Tibial nerve (tissue), 4 donors: ENCODE measurements around the gene DMD.

Experiments
- CTCF ChIP-seq, 5 experiments: fragments of 200-600 bp in 3 of 5; fragments of 450-650 bp in 2 of 5; sonication (generic) in 3 of 5; IDR thresholded peaks; one replicate each; pipeline ENCODE4 v1.5.1; 2016 to 2019; ENCODE audit warnings: antibody characterized with exemption in 5 of 5, mild to moderate bottlenecking in 3 of 5, moderate library complexity in 2 of 5
- EP300 ChIP-seq, 2 donors: sonication (generic); formaldehyde crosslinking; IDR thresholded peaks; one replicate each; pipeline ENCODE4 v1.6.1; 2017; ENCODE audit warnings: antibody characterized with exemption in 2 of 2, mild to moderate bottlenecking in 1 of 2
- POLR2A ChIP-seq, 2 donors: fragments of 450-650 bp; IDR thresholded peaks; one replicate each; pipeline ENCODE4 v1.6.1; 2017; ENCODE audit warnings: antibody characterized with exemption in 2 of 2, mild to moderate bottlenecking in 2 of 2, moderate library complexity in 2 of 2

- no peak for TF ChIP-seq CTCF (IDR thresholded peaks at IDR 0.05)
- no peak for TF ChIP-seq EP300 (IDR thresholded peaks at IDR 0.05)
- no peak for TF ChIP-seq POLR2A (IDR thresholded peaks at IDR 0.05)
These were observed 524.0 kb downstream of the DMD start for GRCh38 chrX:32687379-32687778.
